Daoy (cell line): ENCODE measurements around the gene PNKD. TPM values are rescaled to one million over a fixed set of nuclear protein-coding genes. Genes with fewer than 3 reads are reported as not detected.

Source experiments
- DNase-seq: peaks from one replicate; pipeline ENCODE4 v3.0.0-alpha.2; 2015; ENCODE audit warnings: low read depth
- total RNA-seq: library from RNA; depleted of rRNA; stranded (reverse); fragments of >200 nt; shearing (Covaris generic); gene quantifications from 2 replicates; pipeline ENCODE4 v1.2.3, GENCODE V29; 2014

Gene PNKD
- total RNA-seq, 1 experiment from 2014 or later = 36.4 TPM

- DNase-seq = no peak
These were observed 13.5 kb upstream of the PNKD start for GRCh38 chr2:218256612-218257350.

DNA sequence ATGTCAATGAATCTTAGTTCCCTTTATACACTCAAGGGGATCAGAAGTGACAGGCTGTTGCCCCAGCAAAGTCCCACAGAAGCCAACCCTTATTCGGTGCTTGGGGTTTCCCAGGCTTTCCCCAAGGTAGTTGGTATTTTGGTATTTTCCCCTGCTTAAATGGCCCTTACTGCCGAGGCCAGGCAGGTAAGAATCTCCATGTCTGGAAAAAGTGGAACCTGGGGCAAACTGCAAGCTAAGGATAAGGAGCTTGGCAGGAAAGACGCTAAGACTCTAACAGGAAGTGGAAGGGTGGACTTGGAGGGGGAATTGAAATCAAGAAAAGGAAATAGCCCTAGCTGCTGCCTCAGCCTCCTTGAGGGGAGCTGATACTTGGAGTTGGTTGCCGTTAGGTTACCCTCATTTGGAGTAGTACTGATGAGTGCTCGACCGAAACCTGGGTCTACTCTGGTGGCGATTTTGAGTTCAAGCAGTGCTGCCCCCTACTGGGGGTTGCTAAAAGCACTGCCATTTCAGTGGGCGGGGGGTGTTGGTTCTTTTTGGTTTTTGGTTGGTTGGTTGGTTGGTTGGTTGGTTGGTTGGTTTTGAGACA lies 12.8 kb upstream of the PNKD start:
- DNase-seq = peak; percentile 43

GRCh38 chr2:218259099-218259961 lies 11.0 kb upstream of the PNKD start:
- DNase-seq = peak; percentile 59

DNA sequence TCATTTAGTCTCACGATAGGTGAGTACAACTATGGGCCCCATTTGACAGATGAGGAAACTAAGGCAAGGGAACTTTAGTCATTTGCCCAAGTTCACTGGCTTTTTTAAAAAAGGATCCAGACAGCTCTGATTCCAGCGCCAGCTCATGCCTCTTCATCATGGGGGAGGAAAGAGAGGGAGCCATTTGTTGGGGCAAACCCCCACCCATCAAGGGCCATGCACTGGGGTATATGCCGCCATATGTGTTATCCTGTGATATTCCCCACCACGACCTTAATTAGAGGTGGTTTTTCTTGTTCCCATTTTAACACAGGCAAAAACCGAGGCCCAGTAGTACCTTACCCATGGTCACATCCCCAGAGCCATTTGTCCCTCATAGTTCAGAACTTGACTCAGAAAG lies 10.2 kb upstream of the PNKD start:
- no peak for DNase-seq

GRCh38 chr2:218260742-218261422 lies 9.4 kb upstream of the PNKD start, which contains the start of gene GPBAR1:
GPBAR1 (plus strand) TSS chr2:218261015; CDS start chr2:218262725, 1,710 bp downstream.
- no peak for DNase-seq

- no peak for DNase-seq
These were observed 8.7 kb upstream of the PNKD start for GRCh38 chr2:218261423-218262236.

GRCh38 chr2:218262237-218262600 lies 8.1 kb upstream of the PNKD start:
- no peak for DNase-seq

DNA sequence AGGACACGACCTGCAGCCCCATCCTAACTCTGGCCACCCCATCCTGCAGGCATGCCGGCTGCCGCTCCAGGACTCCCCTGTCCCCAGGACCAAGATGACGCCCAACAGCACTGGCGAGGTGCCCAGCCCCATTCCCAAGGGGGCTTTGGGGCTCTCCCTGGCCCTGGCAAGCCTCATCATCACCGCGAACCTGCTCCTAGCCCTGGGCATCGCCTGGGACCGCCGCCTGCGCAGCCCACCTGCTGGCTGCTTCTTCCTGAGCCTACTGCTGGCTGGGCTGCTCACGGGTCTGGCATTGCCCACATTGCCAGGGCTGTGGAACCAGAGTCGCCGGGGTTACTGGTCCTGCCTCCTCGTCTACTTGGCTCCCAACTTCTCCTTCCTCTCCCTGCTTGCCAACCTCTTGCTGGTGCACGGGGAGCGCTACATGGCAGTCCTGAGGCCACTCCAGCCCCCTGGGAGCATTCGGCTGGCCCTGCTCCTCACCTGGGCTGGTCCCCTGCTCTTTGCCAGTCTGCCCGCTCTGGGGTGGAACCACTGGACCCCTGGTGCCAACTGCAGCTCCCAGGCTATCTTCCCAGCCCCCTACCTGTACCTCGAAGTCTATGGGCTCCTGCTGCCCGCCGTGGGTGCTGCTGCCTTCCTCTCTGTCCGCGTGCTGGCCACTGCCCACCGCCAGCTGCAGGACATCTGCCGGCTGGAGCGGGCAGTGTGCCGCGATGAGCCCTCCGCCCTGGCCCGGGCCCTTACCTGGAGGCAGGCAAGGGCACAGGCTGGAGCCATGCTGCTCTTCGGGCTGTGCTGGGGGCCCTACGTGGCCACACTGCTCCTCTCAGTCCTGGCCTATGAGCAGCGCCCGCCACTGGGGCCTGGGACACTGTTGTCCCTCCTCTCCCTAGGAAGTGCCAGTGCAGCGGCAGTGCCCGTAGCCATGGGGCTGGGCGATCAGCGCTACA lies 7.4 kb upstream of the PNKD start:
- DNase-seq = no peak

- DNase-seq = no peak
These were observed 6.3 kb upstream of the PNKD start for GRCh38 chr2:218263817-218264641.

DNA sequence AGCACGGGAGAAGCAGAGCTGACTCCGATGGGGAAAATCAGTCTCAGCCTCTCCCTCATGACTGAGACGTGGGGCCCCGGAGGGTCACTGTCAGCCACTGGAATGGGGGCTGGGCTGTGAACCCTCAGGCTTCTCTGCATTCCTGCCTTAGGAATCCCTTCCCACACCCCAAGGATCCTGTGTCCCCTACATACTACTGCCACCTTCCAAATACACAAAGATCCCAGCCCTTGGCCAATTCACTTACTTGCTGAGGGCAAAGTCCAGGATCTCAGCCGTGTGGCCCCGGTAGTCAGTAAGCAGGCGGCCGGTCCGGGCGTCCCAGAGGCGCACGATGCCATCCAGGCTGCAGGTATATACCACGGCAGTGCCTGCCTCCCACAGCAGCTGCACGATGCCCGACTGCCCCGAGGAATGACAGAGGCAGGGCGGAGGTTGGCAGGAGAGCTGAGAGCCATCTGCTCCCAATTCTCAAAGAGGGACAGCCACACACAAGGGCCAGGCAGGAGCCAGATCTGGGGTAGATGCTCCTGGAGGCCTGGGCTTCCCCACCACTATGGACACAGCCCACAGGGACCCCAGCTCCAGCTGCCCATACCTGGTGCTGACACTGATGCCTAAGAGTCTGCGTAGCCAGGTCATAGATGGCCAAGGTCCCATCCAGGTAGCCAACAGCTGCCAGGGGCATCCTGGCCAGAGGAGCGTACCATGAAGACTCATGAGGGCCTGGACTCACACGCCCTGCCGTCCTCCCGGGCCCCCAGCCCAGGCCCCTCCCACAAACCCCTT lies 5.4 kb upstream of the PNKD start:
- no peak for DNase-seq

DNA sequence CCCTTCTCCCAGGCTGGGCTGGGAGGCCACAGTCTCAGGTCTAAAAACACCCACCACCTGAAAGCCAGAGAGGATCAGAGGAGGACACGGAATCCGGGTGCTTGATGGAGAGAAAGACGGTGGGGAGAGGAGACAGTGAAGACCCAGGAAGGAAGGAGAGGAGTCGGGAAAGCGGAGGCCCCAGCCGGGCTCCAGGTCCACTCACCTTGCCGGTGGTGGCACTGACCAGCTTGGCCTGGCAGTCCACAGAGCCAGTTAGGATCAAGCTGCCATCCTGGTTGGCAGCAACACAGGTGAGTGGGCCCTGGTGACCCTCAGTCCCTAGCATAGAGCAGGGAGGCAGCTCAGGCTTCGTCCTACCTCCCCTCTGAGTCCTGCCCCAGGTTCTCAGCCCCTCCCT lies 4.7 kb upstream of the PNKD start:
- no peak for DNase-seq

- no peak for DNase-seq
These were observed 3.9 kb upstream of the PNKD start for GRCh38 chr2:218266316-218266979.

DNA sequence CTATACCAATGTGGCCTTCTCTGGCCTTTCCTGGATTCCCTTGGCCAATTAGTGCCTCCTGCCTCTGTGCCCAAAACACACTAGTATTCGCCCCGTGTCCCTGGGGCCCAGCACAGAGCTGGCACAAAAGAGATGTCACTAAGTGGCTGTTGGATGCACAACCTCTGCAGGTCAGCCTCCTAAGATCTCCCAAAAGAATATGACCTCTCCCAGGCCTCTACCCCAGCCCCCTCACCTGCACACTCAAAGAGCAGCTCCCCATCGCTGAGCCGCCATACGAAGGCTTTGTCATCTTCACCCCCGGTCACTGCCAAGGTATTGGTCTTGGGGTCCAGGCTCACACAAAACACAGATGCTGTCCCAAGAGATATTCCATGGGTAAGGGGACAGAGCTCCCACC lies 3.1 kb upstream of the PNKD start:
- no peak for DNase-seq

DNA sequence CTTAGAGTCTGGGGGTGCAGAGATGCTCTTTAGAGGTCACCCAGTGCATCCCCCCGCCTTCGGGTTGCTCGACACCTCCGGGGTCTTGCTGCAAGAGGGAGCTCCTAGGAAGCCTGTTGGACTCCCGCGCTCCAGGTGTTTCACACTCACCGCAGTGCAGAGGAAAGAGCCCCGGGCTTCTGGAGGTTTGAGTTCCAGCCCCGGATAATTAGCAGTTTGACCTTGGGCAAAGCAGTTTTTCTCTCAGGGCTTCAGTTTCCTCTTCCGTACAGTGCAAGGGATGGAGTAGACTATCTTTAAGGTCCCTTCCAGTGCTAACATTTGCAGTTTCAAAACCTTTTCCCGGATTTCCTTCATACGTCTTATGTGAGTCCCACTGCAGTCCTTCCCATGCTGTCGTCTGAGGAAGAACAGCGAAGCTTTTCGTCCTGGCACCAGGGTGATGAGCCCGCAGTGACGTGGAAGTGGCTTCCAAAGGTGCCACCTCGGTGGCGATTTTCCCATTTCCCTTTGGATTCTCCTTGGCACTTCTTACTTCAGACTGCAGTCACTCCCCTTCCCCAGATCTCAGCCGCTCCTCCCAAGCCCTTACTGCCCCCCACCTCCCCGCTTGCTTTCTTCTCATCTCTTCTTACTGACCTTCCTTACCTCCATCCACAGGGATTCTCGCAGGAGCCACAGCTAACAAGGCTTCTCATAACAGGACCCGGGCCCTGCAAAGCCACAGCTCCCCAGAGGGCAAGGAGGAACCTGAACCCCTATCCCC lies 585 bp downstream of the PNKD start:
- no peak for DNase-seq

GRCh38 chr2:218271487-218271797 lies 1.1 kb downstream of the PNKD start:
- no peak for DNase-seq

GRCh38 chr2:218271865-218272530 lies 1.7 kb downstream of the PNKD start:
- no peak for DNase-seq
